Body of pancreas (tissue), 4 donors: ENCODE data around the gene PRR7. TPM values are rescaled to one million over a fixed set of nuclear protein-coding genes. Genes with fewer than 3 reads are reported as not detected.
"Not testable (repeated sequence)": the region's sequence is repeated elsewhere in the genome, so short reads cannot be mapped to it uniquely, and the experiment has no call there.

ENCODE experiments used
- ATAC-seq: fragments of 150-250 bp; one replicate; pipeline ENCODE4 v1.9.1; 2016
- DNase-seq, 4 donors: peaks; one replicate each; pipeline ENCODE4 v3.0.0-alpha.2; 2019
- H3K27ac ChIP-seq, 4 donors: fragments of 200-600 bp; sonication (generic); 1 replicate in 3 of 4; 2 replicates in 1 of 4; pipeline versions ENCODE4 v1.5.1 to v1.6.1; 2016 to 2019; ENCODE audit warnings: mild to moderate bottlenecking in 1 of 4, mixed read lengths in 1 of 4, moderate library complexity in 1 of 4
- H3K27me3 ChIP-seq, 2 donors: fragments of 200-600 bp; sonication (generic); one replicate each; pipeline ENCODE4 v1.6.0; 2016; ENCODE audit warnings: mild to moderate bottlenecking in 1 of 2
- H3K36me3 ChIP-seq, 2 donors: fragments of 200-600 bp; sonication (generic); replicated peaks in 1 of 2; 2 replicates each; pipeline ENCODE4 v1.5.1; 2016; ENCODE audit warnings: low read depth in 2 of 2; ENCODE audit not compliant: insufficient read depth in 1 of 2
- H3K4me1 ChIP-seq: fragments of 200-600 bp; sonication (generic); one replicate; pipeline ENCODE4 v1.6.0; 2016
- H3K4me3 ChIP-seq, 2 donors: fragments of 200-600 bp; sonication (generic); 1 replicate in 1 of 2; 2 replicates in 1 of 2; pipeline ENCODE4 v1.5.1; 2016 to 2019
- H3K9me3 ChIP-seq, 3 donors: fragments of 200-600 bp; sonication (generic); 1 replicate in 2 of 3; 2 replicates in 1 of 3; pipeline ENCODE4 v1.5.1; 2016
- POLR2A ChIP-seq, 3 donors: fragments of 450-650 bp; IDR thresholded peaks; one replicate each; pipeline ENCODE4 v1.6.1; 2016; ENCODE audit warnings: antibody characterized with exemption in 3 of 3, mild to moderate bottlenecking in 2 of 3
- WGBS, 2 donors: methylation state at CpG; one replicate each; pipeline ENCODE4 v1.1.5; 2017; 5-methylcytosine and 5-hydroxymethylcytosine counted together
- intact Hi-C: fragments of 100-400 bp; cut with DNase I; formaldehyde crosslinking; loops from one replicate; pipeline ENCODE4 v1.15.1; 2023
- total RNA-seq, 2 donors: library from RNA; depleted of rRNA; stranded (reverse); fragments of >200 nt; gene quantifications; one replicate each; pipeline ENCODE4 v1.1.0, GENCODE V29; 2016
- TF ChIP-seq, protein P1 (sequence below), 7 experiments: fragments of 450-650 bp in 4 of 7; fragments of 200-600 bp in 3 of 7; sonication (generic) in 3 of 7; IDR thresholded peaks; one replicate each; pipeline ENCODE4 v1.5.1; 2016 to 2019; ENCODE audit warnings: antibody characterized with exemption in 7 of 7

PRR7 gene
- total RNA-seq, 2 donors from 2014 or later: 0.78 to 1.3 TPM

- TF ChIP-seq POLR2A (IDR thresholded peaks at IDR 0.05): no peak
- TF ChIP-seq, protein P1, sequence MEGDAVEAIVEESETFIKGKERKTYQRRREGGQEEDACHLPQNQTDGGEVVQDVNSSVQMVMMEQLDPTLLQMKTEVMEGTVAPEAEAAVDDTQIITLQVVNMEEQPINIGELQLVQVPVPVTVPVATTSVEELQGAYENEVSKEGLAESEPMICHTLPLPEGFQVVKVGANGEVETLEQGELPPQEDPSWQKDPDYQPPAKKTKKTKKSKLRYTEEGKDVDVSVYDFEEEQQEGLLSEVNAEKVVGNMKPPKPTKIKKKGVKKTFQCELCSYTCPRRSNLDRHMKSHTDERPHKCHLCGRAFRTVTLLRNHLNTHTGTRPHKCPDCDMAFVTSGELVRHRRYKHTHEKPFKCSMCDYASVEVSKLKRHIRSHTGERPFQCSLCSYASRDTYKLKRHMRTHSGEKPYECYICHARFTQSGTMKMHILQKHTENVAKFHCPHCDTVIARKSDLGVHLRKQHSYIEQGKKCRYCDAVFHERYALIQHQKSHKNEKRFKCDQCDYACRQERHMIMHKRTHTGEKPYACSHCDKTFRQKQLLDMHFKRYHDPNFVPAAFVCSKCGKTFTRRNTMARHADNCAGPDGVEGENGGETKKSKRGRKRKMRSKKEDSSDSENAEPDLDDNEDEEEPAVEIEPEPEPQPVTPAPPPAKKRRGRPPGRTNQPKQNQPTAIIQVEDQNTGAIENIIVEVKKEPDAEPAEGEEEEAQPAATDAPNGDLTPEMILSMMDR (IDR thresholded peaks at IDR 0.05): no peak
- DNase-seq (no peak), ATAC-seq (no peak)
- no peaks in the 10 kb centered on the region for H3K36me3 ChIP-seq
- H3K27me3 ChIP-seq: no peaks in the 10 kb centered on the region
- no peak overlapping the region for H3K4me3 ChIP-seq
- 91% methylated on average over 10 of the region's 10 CpGs for WGBS, 2 donors
- no peak overlapping the region for H3K27ac ChIP-seq
- intact Hi-C loops: no loop called here
- peaks cover 15% of the 10 kb centered on the region for H3K4me1 ChIP-seq
- no peaks in the 10 kb centered on the region for H3K9me3 ChIP-seq
These were observed 35.8 kb downstream of the PRR7 start for GRCh38 chr5:177482359-177482795.

GRCh38 chr5:177483042-177483441 is 36.4 kb downstream of the PRR7 start:
- no peaks in the 10 kb centered on the region for H3K27me3 ChIP-seq
- no peaks in the 10 kb centered on the region for H3K36me3 ChIP-seq
- intact Hi-C loops: no loop called here
- ATAC-seq (no peak), DNase-seq (no peak)
- no peak overlapping the region for H3K27ac ChIP-seq
- H3K4me3 ChIP-seq: no peak overlapping the region
- WGBS, 2 donors: 96 to 100% methylated on average over 8 to 9 of the region's 9 CpGs
- peaks cover 15% of the 10 kb centered on the region for H3K4me1 ChIP-seq
- no peaks in the 10 kb centered on the region for H3K9me3 ChIP-seq
- TF ChIP-seq, protein P1 (IDR thresholded peaks at IDR 0.05): no peak
- TF ChIP-seq POLR2A (IDR thresholded peaks at IDR 0.05): no peak

DNA sequence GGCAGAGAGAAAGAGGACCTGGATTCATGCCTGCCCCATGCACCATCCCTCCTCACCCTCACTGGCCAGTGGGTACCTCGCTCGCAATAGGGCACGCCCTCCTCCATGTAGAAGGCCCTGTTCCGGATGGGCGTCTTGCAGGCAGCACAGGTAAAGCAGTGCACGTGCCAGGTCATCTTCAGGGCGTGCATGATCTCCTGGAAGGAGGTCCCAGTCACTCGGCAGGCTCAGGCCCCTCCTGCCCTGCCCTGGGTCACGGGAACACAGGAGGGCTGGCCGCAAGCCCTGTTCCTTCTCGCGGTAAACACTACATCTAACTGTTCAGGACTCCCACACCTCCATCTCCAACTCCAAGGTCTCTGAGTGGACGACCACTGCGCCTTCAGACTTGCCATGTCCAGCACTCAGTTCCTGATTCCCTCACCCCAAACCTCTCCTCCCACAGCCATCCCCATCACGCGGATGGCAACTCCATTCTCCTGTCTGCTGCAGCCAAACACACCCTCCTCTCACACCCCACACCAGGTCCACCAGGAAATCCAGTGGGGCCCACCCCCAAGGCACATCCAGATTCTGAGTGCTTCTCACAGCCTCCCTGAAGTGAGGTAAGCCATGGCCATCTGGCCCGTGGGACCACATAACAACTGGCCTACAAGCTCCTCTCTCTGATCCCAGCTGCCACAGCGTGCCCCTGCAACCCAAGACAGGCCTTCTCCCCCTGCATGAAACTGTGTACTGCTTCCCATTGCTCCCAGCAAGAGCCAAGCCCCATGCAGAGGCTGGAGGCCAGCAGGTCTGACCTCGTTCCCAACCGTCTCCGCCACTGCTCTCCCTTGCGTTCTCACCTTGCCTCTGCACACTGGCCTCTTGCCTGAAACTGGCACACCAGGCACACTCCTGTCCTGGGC is 37.6 kb downstream of the PRR7 start:
- no peak for ATAC-seq
- Histone ChIP-seq H3K4me1 (peaks cover 7% of the 10 kb centered on the region), H3K9me3 (no peaks in the 10 kb centered on the region), H3K27me3 (no peaks in the 10 kb centered on the region), H3K27ac (no peak overlapping the region), H3K4me3 (no peak overlapping the region), H3K36me3 (no peaks in the 10 kb centered on the region)
- TF ChIP-seq, protein P1 (IDR thresholded peaks at IDR 0.05): no peak
- TF ChIP-seq POLR2A (IDR thresholded peaks at IDR 0.05): no peak
- DNase-seq: no peak
- 88 to 89% methylated on average over 20 to 22 of the region's 22 CpGs for WGBS, 2 donors
- intact Hi-C loops: no loop called here

DNA sequence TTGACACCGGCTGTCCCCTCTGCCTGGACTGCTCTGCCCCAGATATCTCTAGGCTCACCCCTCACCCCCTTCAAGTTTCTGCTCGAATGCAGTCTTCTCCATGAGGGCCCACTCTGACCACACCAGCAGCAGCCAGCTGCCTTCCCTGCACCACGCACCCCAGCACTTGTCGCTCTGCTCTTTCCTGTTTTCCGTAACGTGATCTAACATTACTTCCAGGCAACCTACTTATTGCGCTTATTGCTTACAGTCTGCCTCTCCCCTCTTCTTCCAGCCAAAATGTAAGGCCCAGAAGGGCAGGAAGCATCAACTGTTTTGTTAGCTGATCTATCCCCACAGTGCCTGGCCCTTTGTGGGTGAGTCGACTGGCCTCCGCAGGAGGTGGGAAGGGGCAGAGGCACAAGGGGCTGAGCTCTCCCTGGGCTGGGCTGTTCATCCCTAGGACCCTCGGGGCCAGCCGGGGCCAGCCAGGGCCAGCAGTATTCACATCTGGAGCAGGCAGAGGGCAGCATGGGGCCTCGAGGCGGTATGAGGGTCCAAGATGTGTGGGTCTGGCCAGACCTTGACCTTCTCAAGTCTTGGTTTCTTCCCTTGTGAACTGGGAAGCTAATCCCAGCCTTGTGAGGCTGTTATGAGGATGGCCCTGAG is 38.4 kb downstream of the PRR7 start:
- Histone ChIP-seq H3K27ac (no peak overlapping the region), H3K9me3 (no peaks in the 10 kb centered on the region), H3K27me3 (no peaks in the 10 kb centered on the region), H3K4me1 (no peaks in the 10 kb centered on the region), H3K4me3 (no peak overlapping the region), H3K36me3 (no peaks in the 10 kb centered on the region)
- intact Hi-C loops: no loop called here
- WGBS, 2 donors: 69 to 80% methylated on average over 9 to 13 of the region's 13 CpGs
- TF ChIP-seq POLR2A (IDR thresholded peaks at IDR 0.05): no peak
- TF ChIP-seq, protein P1 (IDR thresholded peaks at IDR 0.05): no peak
- ATAC-seq (no peak), DNase-seq (no peak)

DNA sequence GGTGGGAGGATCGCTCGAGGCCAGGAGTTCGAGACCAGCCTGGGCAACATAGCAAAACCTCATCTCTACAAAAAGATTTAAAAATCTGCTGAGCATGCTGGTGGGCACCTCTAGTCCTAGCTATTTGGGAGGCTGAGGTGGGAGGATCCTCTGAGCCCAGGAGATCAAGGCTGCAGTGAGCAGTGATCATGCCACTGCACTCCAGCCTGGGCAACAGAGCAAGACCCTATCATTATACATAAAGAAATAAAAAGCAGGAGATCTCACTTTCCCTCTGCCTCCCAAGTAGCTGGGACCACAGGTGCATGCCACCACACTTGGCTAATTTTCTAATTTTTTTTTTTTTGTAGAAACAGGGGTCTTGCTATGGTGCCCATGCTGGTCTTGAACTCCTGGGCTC is 39.1 kb downstream of the PRR7 start:
- H3K27ac ChIP-seq, ATAC-seq, H3K4me1 ChIP-seq, H3K4me3 ChIP-seq, H3K9me3 ChIP-seq, DNase-seq, intact Hi-C loops, H3K27me3 ChIP-seq, H3K36me3 ChIP-seq: not testable (repeated sequence)
- WGBS, 2 donors: 56 to 100% methylated on average over 3 of the region's 3 CpGs
